ENCODE results near the gene SCAI.

GRCh38 chr9:125189011-125189360 lies 45.7 kb upstream of the SCAI start:
- TF ChIP-seq POLR2AphosphoS5 (IDR thresholded peaks at IDR 0.05) (no peak), CTCF (IDR thresholded peaks at IDR 0.05) (no peak)
